Panc1 (cell line): Measurements from ENCODE around the gene UNC5B. TPM values are rescaled to one million over a fixed set of nuclear protein-coding genes. Genes with fewer than 3 reads are reported as not detected.

Experiments
- ATAC-seq: fragments of 200-7000 bp; cut with Tn5 transposase; 2 replicates; pipeline ENCODE4 v1.9.1; 2020; ENCODE audit warnings: mild to moderate bottlenecking, moderate library complexity
- BruUV-seq: library from RNA; stranded (reverse); fragments of 400-500 nt; replicated peaks from 2 replicates; lab custom pipeline; 2021; lab: Mats Ljungman, UMichigan
- CTCF ChIA-PET: fragments of 300-600 bp; sonication (Branson Sonifier 250); formaldehyde crosslinking; loops from one replicate; lab custom pipeline; 2022; ENCODE audit warnings: antibody characterized with exemption; lab: Charles Lee
- POLR2A ChIA-PET: fragments of 300-600 bp; sonication (Branson Sonifier 250); formaldehyde crosslinking; loops from one replicate; lab custom pipeline; 2022; ENCODE audit warnings: antibody characterized with exemption; lab: Charles Lee
- DNase-seq: peaks from one replicate; pipeline ENCODE4 v3.0.0-alpha.2; 2010; ENCODE audit warnings: low read depth, low spot score
- H3K27ac ChIP-seq: 2 replicates; pipeline ENCODE4 v1.5.1; 2011; ENCODE audit warnings: mild to moderate bottlenecking, low read length, inconsistent platforms
- H3K27me3 ChIP-seq: fragments of 200-500 bp; sonication (Bioruptor generic); 2 replicates; pipeline ENCODE4 v1.6.0; 2014; ENCODE audit warnings: low read length, inconsistent platforms; ENCODE audit not compliant: control insufficient read depth, insufficient read depth
- H3K36me3 ChIP-seq: fragments of 200-500 bp; sonication (Bioruptor generic); 2 replicates; pipeline ENCODE4 v1.5.1; 2014; ENCODE audit warnings: inconsistent platforms, mild to moderate bottlenecking, low read length, moderate library complexity; ENCODE audit not compliant: control insufficient read depth, insufficient read depth
- H3K4me1 ChIP-seq: 2 replicates; pipeline ENCODE4 v1.5.1; 2011; ENCODE audit warnings: inconsistent platforms, mild to moderate bottlenecking, low read length, moderate library complexity; ENCODE audit not compliant: control insufficient read depth, insufficient read depth
- H3K4me3 ChIP-seq, 2 experiments: 2 replicates each; pipeline ENCODE4 v1.5.1; 2011 to 2012; ENCODE audit warnings: low read depth in 2 of 2, low read length in 2 of 2, mild to moderate bottlenecking in 2 of 2, inconsistent platforms in 1 of 2, moderate library complexity in 1 of 2
- H3K9me3 ChIP-seq: fragments of 200-500 bp; sonication (Bioruptor generic); 2 replicates; pipeline ENCODE4 v1.5.1; 2014; ENCODE audit warnings: low read depth, mild to moderate bottlenecking, inconsistent platforms, low read length, moderate library complexity; ENCODE audit not compliant: control insufficient read depth, insufficient read depth
- POLR2AphosphoS5 ChIP-seq: IDR thresholded peaks from 2 replicates; pipeline ENCODE4 v1.6.1; 2012; ENCODE audit warnings: mild to moderate bottlenecking, low read depth, low read length, moderate library complexity
- SIN3A ChIP-seq: IDR thresholded peaks from 2 replicates; pipeline ENCODE4 v1.6.1; 2012; ENCODE audit warnings: low read depth, mild to moderate bottlenecking, low read length, moderate library complexity, borderline replicate concordance; ENCODE audit not compliant: insufficient read depth
- TCF7L2 ChIP-seq: IDR thresholded peaks from 2 replicates; pipeline ENCODE4 v1.6.1; 2011; ENCODE audit warnings: mild to moderate bottlenecking, low read depth, low read length, inconsistent platforms
- in situ Hi-C: cut with HindIII; loops from 2 replicates; pipeline ENCODE4 v1.10.0; 2016; ENCODE audit warnings: low sequenced_read_pairs, low pct_unique_long_range_greater_than_20kb
- intact Hi-C: fragments of 100-400 bp; cut with micrococcal nuclease; formaldehyde crosslinking; loops from one replicate; pipeline ENCODE4 v1.10.0; 2022; ENCODE audit not compliant: unreplicated experiment
- total RNA-seq: library from RNA; stranded (reverse); gene quantifications from one replicate; pipeline ENCODE4 v1.2.1, GENCODE V29; 2021; ENCODE audit not compliant: unreplicated experiment
- TF ChIP-seq, protein P1 (sequence below): fragments of 450-650 bp; IDR thresholded peaks from 2 replicates; pipeline ENCODE4 v1.5.1; 2017; ENCODE audit warnings: mild to moderate bottlenecking
- TF ChIP-seq, protein P2 (sequence below), 2 experiments: IDR thresholded peaks; 2 replicates each; pipeline ENCODE4 v1.6.1; 2011 to 2012; ENCODE audit warnings: low read depth in 2 of 2, control low read depth in 1 of 2, low read length in 1 of 2, mild to moderate bottlenecking in 1 of 2, moderate library complexity in 1 of 2; ENCODE audit not compliant: insufficient read depth in 1 of 2

UNC5B gene
- total RNA-seq, 1 experiment from 2014 or later = 1.1 TPM

GRCh38 chr10:71184421-71184820 is 27.9 kb upstream of the UNC5B start:
- no peak; the same call in 1 of the 2 replicates for ATAC-seq
- intact Hi-C loops = no loop called here
- Histone ChIP-seq H3K4me3 (no peak overlapping the region), H3K36me3 (no peaks in the 10 kb centered on the region), H3K9me3 (no peaks in the 10 kb centered on the region), H3K4me1 (no peaks in the 10 kb centered on the region), H3K27me3 (peaks cover 10% of the 10 kb centered on the region), H3K27ac (no peak overlapping the region)
- no peak for DNase-seq
- no TSS peak for BruUV-seq
- in situ Hi-C loops = no loop called here
- TF ChIP-seq SIN3A (no peak), TCF7L2 (no peak), POLR2AphosphoS5 (no peak)
- TF ChIP-seq, protein P1, sequence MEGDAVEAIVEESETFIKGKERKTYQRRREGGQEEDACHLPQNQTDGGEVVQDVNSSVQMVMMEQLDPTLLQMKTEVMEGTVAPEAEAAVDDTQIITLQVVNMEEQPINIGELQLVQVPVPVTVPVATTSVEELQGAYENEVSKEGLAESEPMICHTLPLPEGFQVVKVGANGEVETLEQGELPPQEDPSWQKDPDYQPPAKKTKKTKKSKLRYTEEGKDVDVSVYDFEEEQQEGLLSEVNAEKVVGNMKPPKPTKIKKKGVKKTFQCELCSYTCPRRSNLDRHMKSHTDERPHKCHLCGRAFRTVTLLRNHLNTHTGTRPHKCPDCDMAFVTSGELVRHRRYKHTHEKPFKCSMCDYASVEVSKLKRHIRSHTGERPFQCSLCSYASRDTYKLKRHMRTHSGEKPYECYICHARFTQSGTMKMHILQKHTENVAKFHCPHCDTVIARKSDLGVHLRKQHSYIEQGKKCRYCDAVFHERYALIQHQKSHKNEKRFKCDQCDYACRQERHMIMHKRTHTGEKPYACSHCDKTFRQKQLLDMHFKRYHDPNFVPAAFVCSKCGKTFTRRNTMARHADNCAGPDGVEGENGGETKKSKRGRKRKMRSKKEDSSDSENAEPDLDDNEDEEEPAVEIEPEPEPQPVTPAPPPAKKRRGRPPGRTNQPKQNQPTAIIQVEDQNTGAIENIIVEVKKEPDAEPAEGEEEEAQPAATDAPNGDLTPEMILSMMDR = no peak
- TF ChIP-seq, protein P2, sequence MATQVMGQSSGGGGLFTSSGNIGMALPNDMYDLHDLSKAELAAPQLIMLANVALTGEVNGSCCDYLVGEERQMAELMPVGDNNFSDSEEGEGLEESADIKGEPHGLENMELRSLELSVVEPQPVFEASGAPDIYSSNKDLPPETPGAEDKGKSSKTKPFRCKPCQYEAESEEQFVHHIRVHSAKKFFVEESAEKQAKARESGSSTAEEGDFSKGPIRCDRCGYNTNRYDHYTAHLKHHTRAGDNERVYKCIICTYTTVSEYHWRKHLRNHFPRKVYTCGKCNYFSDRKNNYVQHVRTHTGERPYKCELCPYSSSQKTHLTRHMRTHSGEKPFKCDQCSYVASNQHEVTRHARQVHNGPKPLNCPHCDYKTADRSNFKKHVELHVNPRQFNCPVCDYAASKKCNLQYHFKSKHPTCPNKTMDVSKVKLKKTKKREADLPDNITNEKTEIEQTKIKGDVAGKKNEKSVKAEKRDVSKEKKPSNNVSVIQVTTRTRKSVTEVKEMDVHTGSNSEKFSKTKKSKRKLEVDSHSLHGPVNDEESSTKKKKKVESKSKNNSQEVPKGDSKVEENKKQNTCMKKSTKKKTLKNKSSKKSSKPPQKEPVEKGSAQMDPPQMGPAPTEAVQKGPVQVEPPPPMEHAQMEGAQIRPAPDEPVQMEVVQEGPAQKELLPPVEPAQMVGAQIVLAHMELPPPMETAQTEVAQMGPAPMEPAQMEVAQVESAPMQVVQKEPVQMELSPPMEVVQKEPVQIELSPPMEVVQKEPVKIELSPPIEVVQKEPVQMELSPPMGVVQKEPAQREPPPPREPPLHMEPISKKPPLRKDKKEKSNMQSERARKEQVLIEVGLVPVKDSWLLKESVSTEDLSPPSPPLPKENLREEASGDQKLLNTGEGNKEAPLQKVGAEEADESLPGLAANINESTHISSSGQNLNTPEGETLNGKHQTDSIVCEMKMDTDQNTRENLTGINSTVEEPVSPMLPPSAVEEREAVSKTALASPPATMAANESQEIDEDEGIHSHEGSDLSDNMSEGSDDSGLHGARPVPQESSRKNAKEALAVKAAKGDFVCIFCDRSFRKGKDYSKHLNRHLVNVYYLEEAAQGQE (IDR thresholded peaks at IDR 0.05; ENCODE audit: insufficient read depth in 1 of 2, low read depth in 2 of 2, low read length in 1 of 2) = no peak
- CTCF ChIA-PET = interaction anchor here (1.2 kb wide), 1 partner anchor 281 kb away, joined by 4 read pairs; no protein-coding TSS in a partner anchor
- POLR2A ChIA-PET = no interaction called here

- BruUV-seq = no TSS peak
- Histone ChIP-seq H3K27ac (no peak overlapping the region), H3K4me3 (no peak overlapping the region), H3K9me3 (no peaks in the 10 kb centered on the region), H3K4me1 (no peaks in the 10 kb centered on the region), H3K27me3 (peaks cover 10% of the 10 kb centered on the region), H3K36me3 (no peaks in the 10 kb centered on the region)
- intact Hi-C loops = no loop called here
- in situ Hi-C loops = no loop called here
- ChIA-PET CTCF (interaction anchor here (1.2 kb wide), 1 partner anchor 282 kb away, joined by 4 read pairs; no protein-coding TSS in a partner anchor), POLR2A (no interaction called here)
- DNase-seq = no peak
- TF ChIP-seq, protein P2 (IDR thresholded peaks at IDR 0.05; ENCODE audit: insufficient read depth in 1 of 2, low read depth in 2 of 2, low read length in 1 of 2) = no peak
- no peak for TF ChIP-seq TCF7L2
- TF ChIP-seq SIN3A = no peak
- TF ChIP-seq, protein P1 = no peak
- no peak for TF ChIP-seq POLR2AphosphoS5
- ATAC-seq = no peak
These were observed 27.2 kb upstream of the UNC5B start for GRCh38 chr10:71185209-71185608.
